Activated CD8-positive, alpha-beta T cell treated with anti-CD3 and anti-CD28 coated beads, Interleukin-2, amount 10 ng/mL, durations not matched to agents 7 days and 5 days (primary cell): ENCODE data around the gene DUSP28. TPM values are rescaled to one million over a fixed set of nuclear protein-coding genes. Genes with fewer than 3 reads are reported as not detected.

ENCODE experiments used
- ATAC-seq: fragments of 150-1000 bp; cut with Tn5 transposase; one replicate; pipeline ENCODE4 v1.10.0; 2021; ENCODE audit warnings: moderate library complexity
- CTCF ChIA-PET: fragments of 350-600 bp; sonication (Branson Sonifier 250); formaldehyde crosslinking; loops from one replicate; lab custom pipeline; 2021; ENCODE audit warnings: antibody characterized with exemption; lab: Charles Lee
- POLR2A ChIA-PET: fragments of 350-600 bp; sonication (Branson Sonifier 250); formaldehyde crosslinking; loops from one replicate; lab custom pipeline; 2021; ENCODE audit warnings: antibody characterized with exemption; lab: Charles Lee
- DNase-seq: peaks from one replicate; pipeline ENCODE4 v3.0.0-alpha.2; 2020
- H3K27ac Mint-ChIP-seq: one replicate; pipeline ENCODE4 v1.8.0; 2021; ENCODE audit warnings: mild to moderate bottlenecking, mixed read lengths
- H3K27me3 Mint-ChIP-seq: one replicate; pipeline ENCODE4 v1.8.0; 2021; ENCODE audit warnings: low read depth, mixed read lengths
- H3K36me3 Mint-ChIP-seq: one replicate; pipeline ENCODE4 v1.8.0; 2021; ENCODE audit warnings: low read depth, mixed read lengths
- H3K4me1 Mint-ChIP-seq: one replicate; pipeline ENCODE4 v1.8.0; 2021; ENCODE audit warnings: low read depth, mixed read lengths
- H3K4me3 Mint-ChIP-seq: one replicate; pipeline ENCODE4 v1.8.0; 2021; ENCODE audit warnings: mild to moderate bottlenecking, mixed read lengths
- H3K9me3 Mint-ChIP-seq: one replicate; pipeline ENCODE4 v1.8.0; 2022; ENCODE audit warnings: mixed read lengths; ENCODE audit not compliant: insufficient read depth
- total RNA-seq, 2 experiments: library from RNA; stranded (reverse); gene quantifications; one replicate each; pipeline ENCODE4 v1.2.3, GENCODE V29; 2021

The DUSP28 gene
- total RNA-seq, 2 experiments from 2014 or later = 6.8 to 8.1 TPM

DNA sequence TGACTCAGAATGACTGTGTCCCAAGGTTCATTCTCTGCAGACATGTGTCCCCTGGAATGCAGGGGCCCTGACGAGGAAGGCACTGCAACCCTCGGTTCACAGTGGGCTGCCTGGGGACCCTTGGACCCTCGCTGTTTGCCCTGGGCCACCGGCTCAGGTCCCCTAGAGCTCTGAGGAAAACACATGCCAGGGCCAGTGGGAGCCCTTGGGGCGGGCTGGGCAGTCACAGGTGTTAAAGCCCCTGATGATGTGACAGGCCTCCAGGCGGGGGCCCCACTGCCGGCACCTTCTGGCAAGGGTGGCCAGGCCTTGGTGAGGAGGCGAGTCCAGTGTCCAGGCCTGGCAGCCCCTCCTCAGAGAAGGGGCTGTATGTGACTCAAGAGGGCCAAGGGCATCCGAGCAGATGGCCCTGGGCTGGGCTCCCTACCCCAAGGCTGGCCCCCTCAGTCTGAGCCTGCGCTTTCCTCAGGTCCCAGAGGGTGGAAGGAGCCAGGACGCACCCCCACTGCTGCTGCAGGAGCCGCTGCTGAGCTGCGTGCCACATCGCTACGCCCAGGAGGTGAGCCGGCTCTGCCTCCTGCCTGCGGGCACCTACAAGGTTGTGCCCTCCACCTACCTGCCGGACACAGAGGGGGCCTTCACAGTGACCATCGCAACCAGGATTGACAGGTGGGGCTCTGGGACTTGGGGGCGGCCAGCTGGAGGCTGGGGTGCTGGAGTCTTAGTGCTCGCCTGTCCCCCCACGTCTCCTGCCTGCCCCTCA lies 37.4 kb downstream of the DUSP28 start:
- H3K4me1 Mint-ChIP-seq = peaks cover 4% of the 10 kb centered on the region
- ATAC-seq (no peak), DNase-seq (no peak)
- ChIA-PET POLR2A (interaction anchor here (1.2 kb wide), 1 partner anchor 15 kb away, joined by 3 read pairs; no protein-coding TSS in a partner anchor), CTCF (no interaction called here)
- H3K4me3 Mint-ChIP-seq = no peak overlapping the region
- H3K27ac Mint-ChIP-seq = no peak overlapping the region
- H3K9me3 Mint-ChIP-seq = no peaks in the 10 kb centered on the region
- peaks cover 9% of the 10 kb centered on the region for H3K36me3 Mint-ChIP-seq
- H3K27me3 Mint-ChIP-seq = no peaks in the 10 kb centered on the region

GRCh38 chr2:240598311-240598911 lies 38.3 kb downstream of the DUSP28 start:
- no peak overlapping the region for H3K4me3 Mint-ChIP-seq
- DNase-seq (no peak), ATAC-seq (no peak)
- CTCF ChIA-PET = no interaction called here
- peak overlapping the region; percentile 63 for H3K27ac Mint-ChIP-seq
- no peaks in the 10 kb centered on the region for H3K9me3 Mint-ChIP-seq
- POLR2A ChIA-PET = no interaction called here
- no peaks in the 10 kb centered on the region for H3K27me3 Mint-ChIP-seq
- H3K36me3 Mint-ChIP-seq = peaks cover 8% of the 10 kb centered on the region
- H3K4me1 Mint-ChIP-seq = peaks cover 4% of the 10 kb centered on the region

- Mint-ChIP-seq H3K27me3 (no peaks in the 10 kb centered on the region), H3K27ac (peak overlapping the region; percentile 63), H3K4me1 (peaks cover 4% of the 10 kb centered on the region), H3K36me3 (peaks cover 8% of the 10 kb centered on the region), H3K4me3 (no peak overlapping the region), H3K9me3 (no peaks in the 10 kb centered on the region)
- ATAC-seq (no peak), DNase-seq (no peak)
- ChIA-PET CTCF (no interaction called here), POLR2A (no interaction called here)
Observed at GRCh38 chr2:240599141-240599583, 39.0 kb downstream of the DUSP28 start.

- peak overlapping the region; percentile 60 for H3K27ac Mint-ChIP-seq
- DNase-seq (no peak), ATAC-seq (no peak)
- no peaks in the 10 kb centered on the region for H3K27me3 Mint-ChIP-seq
- CTCF ChIA-PET = no interaction called here
- H3K36me3 Mint-ChIP-seq = peaks cover 8% of the 10 kb centered on the region
- no peaks in the 10 kb centered on the region for H3K9me3 Mint-ChIP-seq
- H3K4me1 Mint-ChIP-seq = peaks cover 5% of the 10 kb centered on the region
- H3K4me3 Mint-ChIP-seq = no peak overlapping the region
- POLR2A ChIA-PET = no interaction called here
Observed at GRCh38 chr2:240600451-240600961, 40.3 kb downstream of the DUSP28 start.

DNA sequence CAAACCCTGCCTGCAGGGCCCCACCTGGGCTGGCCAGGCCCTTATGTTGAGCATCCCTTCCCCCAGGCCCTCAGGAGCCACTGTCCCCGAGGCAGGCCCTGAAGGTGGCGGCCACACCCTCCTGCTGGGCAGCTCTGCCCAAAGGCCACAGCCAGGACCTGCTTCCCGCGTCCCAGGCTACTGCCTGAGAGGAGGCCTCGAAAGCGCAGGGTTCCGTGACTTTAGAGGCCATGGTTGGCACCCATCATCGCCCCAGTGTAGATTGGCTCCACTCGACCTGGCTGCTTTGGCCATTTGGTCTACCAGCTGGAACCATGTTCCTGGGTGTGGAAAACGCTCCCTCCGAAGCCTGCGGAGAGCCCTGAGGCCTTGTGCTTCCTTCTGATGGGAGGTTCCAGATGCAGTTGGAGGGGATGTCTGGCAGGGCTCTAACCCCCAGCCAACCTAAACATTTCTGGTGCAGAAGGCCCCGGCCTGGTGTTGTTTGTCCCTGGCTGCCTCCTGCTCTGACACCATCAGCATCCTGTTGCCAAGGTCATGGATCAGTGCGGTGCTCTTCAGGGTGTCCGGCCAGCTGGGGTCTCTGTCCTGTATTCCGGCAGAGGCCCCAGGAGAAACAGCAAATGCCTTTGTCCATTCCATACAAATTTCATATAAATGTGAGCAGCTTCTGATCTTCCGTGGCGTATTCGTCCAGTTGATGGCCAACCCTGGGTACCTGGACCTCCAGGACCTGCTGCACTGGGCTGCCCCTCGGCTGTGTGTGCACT lies 41.1 kb downstream of the DUSP28 start:
- Mint-ChIP-seq H3K36me3 (peaks cover 4% of the 10 kb centered on the region), H3K4me1 (peaks cover 1% of the 10 kb centered on the region), H3K27ac (peak overlapping the region; percentile 39), H3K4me3 (no peak overlapping the region), H3K27me3 (no peaks in the 10 kb centered on the region), H3K9me3 (no peaks in the 10 kb centered on the region)
- DNase-seq = no peak
- ATAC-seq = no peak
- ChIA-PET CTCF (no interaction called here), POLR2A (no interaction called here)

DNA sequence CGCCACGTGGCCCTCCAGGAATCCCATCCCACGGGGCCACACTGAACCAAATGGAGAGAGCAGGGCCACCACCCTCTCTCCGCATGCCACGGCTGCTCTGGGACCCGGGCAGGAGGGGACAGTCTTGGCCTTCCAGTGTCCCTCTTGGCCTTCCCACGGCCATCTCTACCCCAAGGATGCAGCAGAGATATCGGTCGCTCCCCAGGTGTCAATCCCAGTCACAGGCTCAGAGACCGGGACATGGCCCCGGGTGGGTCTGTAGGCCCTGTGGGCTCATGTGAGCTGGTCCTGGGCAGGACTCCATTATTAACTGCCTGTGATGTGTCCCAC lies 41.6 kb downstream of the DUSP28 start:
- Mint-ChIP-seq H3K4me3 (no peak overlapping the region), H3K4me1 (peaks cover 1% of the 10 kb centered on the region), H3K27ac (peak overlapping the region; percentile 39), H3K9me3 (no peaks in the 10 kb centered on the region), H3K36me3 (peaks cover 4% of the 10 kb centered on the region), H3K27me3 (no peaks in the 10 kb centered on the region)
- CTCF ChIA-PET = no interaction called here
- POLR2A ChIA-PET = no interaction called here
- DNase-seq = no peak
- ATAC-seq = no peak

DNA sequence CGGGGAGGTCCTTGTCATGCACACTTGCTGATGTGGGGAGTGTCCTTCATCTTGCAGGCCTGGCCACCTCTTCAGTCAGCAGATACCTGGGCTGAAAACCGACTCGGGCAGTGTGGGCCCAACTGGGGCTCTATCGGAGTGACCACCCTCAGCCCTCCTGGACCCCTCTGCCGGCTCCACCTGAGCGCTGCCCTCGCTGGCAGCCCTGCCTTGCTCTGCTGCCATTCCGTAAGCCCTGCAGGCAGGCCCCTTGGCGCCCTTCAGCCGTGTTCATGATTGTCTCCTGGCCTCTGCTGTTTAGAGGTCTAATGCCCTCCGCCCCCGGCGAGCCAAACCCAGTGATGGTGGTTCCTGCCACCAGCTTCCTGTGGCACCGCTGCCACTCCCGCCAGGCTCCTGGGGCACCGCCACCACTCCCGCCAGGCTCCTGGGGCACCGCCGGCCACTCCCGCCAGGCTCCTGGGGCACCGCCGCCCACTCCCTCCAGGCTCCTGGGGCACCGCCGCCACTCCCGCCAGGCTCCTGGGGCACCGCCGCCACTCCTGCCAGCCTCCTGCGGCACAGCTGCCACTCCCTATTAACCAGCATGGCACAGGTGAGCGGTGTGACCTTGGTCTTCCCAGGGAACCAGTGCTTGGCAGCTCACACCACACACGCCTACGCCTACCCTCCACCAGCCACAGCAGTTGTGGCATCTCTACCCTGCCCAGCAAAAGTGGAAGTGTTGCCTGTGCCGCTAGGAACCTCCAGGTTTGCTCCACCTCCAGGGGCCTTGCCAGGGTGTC lies 42.3 kb downstream of the DUSP28 start:
- peaks cover 4% of the 10 kb centered on the region for H3K36me3 Mint-ChIP-seq
- peaks cover 1% of the 10 kb centered on the region for H3K4me1 Mint-ChIP-seq
- ChIA-PET CTCF (no interaction called here), POLR2A (no interaction called here)
- no peaks in the 10 kb centered on the region for H3K27me3 Mint-ChIP-seq
- no peak overlapping the region for H3K27ac Mint-ChIP-seq
- H3K4me3 Mint-ChIP-seq = no peak overlapping the region
- no peaks in the 10 kb centered on the region for H3K9me3 Mint-ChIP-seq
- DNase-seq (no peak), ATAC-seq (no peak)

DNA sequence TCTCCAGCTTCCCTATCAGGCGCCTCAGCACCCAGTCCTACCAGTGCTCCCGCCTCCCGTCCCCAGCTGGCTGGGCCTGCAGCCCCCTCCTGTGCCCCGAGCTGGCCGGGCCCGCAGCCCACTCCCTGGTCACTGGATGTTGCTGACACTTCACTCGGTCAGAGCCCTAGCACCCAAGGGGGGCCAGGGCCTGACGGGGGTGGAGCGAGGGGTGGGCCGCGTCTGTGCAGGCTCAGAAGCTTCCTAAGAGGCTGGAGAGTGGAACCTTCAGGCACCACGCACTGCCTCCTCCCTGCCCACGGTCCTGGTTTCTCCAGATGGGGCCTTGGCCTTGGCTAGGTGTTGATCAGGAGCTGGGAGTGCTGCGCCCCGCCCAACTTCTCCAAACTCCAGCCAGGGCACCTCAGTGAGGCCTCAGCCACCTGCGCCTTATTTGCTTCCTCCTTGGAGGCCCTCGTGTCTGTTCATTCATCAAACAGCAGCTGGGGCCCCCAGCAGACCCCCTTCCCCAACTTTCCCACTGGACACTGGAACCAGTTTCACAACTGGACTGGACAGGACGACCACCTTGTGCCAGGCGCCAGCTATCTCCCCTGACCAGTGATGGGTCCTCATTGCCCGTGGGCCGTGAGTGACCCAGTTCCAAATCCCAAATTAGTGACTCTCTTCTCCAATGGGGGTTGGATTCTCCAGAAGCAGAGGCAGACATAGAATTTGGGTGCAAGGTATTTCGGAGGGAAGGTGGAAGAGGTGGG lies 43.1 kb downstream of the DUSP28 start:
- no peak for ATAC-seq
- Mint-ChIP-seq H3K4me3 (no peak overlapping the region), H3K27me3 (no peaks in the 10 kb centered on the region), H3K9me3 (no peaks in the 10 kb centered on the region), H3K4me1 (peaks cover 1% of the 10 kb centered on the region), H3K27ac (no peak overlapping the region), H3K36me3 (peaks cover 4% of the 10 kb centered on the region)
- DNase-seq = no peak
- ChIA-PET POLR2A (no interaction called here), CTCF (no interaction called here)

DNA sequence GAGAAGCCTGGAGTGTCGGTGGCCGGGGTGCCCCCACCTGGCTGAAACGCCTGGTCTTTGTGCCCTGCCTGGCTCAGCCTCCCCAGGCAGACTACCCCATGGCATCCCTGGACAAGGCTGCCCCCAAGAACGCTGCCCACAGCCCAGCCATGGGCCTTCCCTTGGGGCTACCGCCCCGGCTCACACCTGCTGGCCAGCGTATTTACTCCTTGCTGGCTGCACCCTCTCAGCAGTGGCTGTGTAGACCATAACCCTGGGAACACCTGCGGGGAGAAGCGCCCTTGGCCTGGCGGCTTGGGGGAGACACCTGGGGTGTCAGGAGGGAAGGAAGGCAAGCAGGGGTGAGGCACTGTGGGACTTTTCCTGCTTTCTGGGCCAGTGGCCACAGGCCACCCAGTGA lies 43.7 kb downstream of the DUSP28 start:
- peaks cover 1% of the 10 kb centered on the region for H3K4me1 Mint-ChIP-seq
- DNase-seq (no peak), ATAC-seq (no peak)
- peaks cover 4% of the 10 kb centered on the region for H3K36me3 Mint-ChIP-seq
- CTCF ChIA-PET = no interaction called here
- POLR2A ChIA-PET = interaction anchor here (1.1 kb wide), 1 partner anchor 9 kb away, joined by 3 read pairs; no protein-coding TSS in a partner anchor
- no peaks in the 10 kb centered on the region for H3K27me3 Mint-ChIP-seq
- no peak overlapping the region for H3K27ac Mint-ChIP-seq
- H3K4me3 Mint-ChIP-seq = no peak overlapping the region
- no peaks in the 10 kb centered on the region for H3K9me3 Mint-ChIP-seq

DNA sequence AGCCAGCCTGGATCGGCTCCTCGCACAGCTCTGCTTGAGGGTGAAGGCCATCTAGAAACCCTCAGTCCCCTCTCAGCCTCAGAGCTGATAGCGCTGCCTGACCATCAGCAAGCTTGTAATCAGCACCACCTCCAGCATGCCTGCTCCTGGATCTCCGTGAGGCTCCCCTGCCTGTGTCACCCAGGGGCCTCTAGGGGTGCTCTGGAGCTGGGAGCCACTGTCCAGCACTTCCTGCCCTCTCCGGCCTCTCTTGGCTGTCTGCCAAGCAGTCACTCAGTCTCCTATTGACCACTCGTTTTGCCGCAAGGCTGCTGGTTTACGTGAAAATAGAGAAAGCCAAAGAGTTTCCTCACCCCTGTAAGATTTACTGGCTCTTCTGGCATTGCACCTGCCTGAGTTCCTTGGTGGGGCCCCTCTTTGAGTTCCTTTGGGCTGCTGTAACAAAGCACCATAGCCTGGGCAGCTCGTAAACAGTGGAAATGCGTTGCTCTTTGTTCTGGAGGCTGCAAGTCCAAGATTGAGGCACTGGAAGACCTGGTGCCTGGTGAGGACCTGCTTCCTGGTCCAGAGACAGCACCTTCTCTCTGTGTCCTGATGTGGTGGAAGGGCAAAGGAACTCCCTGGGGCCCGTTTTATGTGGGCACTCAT lies 44.3 kb downstream of the DUSP28 start:
- H3K9me3 Mint-ChIP-seq = no peaks in the 10 kb centered on the region
- ChIA-PET CTCF (no interaction called here), POLR2A (interaction anchor here (1.1 kb wide), 1 partner anchor 10 kb away, joined by 3 read pairs; no protein-coding TSS in a partner anchor)
- ATAC-seq (no peak), DNase-seq (no peak)
- H3K27ac Mint-ChIP-seq = peak overlapping the region; percentile 57
- H3K36me3 Mint-ChIP-seq = peaks cover 4% of the 10 kb centered on the region
- peaks cover 1% of the 10 kb centered on the region for H3K4me1 Mint-ChIP-seq
- H3K4me3 Mint-ChIP-seq = no peak overlapping the region
- no peaks in the 10 kb centered on the region for H3K27me3 Mint-ChIP-seq
